ENCODE data around the gene STPG3.
A peak's percentile ranks its signal among the peaks of the same experiment; 100 is the strongest.
"Not testable (repeated sequence)": the region's sequence is repeated elsewhere in the genome, so short reads cannot be mapped to it uniquely, and the experiment has no call there.

Gene STPG3

DNA sequence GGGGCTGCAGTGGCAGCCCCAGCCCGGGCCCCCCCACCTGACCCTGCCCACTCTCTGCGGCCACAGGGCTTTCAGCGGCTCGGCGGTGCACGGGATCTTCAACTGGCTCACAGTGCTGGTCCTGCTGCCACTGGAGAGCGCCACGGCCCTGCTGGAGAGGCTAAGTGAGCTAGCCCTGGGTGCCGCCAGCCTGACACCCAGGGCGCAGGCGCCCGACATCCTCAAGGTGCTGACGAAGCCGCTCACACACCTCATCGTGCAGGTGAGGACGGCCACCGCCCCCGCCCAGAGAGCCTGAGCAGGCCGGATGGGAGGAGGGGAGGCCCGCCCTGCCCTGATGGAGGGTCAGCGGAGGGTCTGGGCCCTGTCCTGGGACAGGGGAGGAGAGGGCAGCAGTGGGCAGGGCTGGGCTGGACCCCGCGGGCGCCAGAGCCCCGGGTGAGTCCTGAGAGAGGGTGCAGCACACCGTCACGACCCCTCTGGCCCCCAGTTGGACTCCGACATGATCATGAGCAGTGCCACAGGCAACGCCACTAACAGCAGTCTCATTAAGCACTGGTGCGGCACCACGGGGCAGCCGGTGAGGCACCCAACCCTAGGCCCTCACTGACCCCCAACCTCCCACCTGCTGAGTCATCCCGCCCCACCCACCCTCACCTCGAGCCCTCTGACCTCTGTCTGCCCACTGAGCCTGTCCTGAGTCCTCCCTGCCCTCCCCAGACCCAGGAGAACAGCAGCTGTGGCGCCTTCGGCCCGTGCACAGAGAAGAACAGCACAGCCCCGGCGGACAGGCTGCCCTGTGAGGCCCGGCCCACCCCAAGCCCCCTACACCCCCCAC is 17.7 kb upstream of the STPG3 start:
- DNase-seq (ENCODE audit: low read depth in 2 of 2) = no peak

DNA sequence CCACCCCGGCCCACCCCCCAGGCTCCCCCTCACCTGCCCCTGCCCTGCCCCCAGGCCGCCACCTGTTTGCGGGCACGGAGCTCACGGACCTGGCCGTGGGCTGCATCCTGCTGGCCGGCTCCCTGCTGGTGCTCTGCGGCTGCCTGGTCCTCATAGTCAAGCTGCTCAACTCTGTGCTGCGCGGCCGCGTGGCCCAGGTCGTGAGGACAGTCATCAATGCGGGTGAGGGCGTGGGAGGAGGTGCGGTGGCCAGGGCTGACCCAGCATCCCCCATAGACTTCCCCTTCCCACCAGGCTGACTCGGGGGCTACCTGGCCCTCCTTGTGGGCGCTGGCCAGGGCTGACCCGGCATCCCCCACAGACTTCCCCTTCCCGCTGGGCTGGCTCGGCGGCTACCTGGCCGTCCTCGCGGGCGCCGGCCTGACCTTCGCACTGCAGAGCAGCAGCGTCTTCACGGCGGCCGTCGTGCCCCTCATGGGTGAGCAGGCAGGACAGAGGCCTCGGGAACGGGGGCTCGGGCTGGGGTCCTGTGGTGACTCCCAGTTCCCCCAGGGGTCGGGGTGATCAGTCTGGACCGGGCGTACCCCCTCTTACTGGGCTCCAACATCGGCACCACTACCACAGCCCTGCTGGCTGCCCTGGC is 16.9 kb upstream of the STPG3 start:
- no peak for DNase-seq (ENCODE audit: low read depth in 2 of 2)

DNA sequence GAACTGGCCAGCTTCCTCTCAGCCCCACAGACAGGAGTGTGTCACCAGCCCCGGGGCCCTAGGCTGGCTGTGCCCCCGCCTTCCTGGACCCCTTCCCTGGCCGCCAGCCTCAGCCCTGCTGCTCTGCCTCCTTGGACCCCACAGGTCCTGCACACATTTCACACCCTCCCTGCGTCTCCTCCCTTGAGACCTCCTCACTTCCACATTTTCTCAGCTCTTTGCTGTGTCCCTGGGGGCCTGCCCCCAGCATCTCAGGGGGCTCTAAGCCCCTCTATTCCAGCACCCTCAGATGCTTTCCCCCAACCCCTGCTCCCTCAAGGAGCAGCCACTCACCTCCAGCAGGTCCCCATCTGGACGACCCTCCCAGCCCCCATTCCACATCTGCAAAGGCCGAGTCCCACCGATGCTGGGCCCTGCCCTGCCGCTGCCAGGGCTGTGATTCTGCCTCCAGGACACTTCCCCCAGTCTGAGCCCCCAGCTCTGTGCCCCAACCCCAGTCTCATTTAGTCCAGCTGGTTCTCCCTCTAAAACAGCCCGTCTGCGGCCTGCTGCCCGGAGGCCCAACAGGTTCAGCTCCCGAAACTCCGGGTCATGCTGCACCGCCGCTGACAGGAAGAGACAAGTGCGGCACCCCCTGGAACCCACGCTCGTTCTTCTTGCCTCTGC is 16.2 kb upstream of the STPG3 start:
- DNase-seq (ENCODE audit: low read depth in 2 of 2) = no peak

DNA sequence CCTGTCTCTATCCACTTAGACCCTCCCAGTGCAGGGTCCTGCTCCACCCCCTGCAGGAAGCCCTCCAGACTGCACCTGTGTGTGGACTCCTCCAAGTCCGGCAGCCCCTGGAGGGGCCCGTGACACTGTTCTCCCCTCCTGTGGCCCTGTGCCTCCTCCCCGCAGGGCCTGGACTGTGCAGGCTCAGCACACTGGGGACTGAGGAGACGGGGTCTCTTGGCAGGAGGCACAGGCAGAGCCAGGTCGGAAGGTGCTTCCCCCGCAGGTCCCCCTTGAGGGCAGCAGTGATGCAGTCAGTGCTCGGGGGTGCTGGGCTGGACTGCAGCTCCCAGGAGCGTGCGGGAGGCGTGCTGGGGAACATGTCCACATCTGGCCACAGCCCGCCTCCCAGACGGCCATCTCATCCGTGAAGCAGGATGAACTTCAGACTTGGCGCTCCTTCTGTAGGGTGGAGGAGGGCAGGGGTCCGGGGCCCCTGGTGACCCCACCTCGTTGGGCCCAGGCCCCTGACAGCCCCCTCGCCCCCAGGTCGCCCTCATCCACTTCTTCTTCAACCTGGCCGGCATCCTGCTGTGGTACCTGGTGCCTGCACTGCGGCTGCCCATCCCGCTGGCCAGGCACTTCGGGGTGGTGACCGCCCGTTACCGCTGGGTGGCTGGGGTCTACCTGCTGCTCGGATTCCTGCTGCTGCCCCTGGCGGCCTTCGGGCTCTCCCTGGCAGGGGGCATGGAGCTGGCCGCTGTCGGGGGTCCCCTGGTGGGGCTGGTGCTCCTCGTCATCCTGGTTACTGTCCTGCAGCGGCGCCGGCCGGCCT is 15.5 kb upstream of the STPG3 start:
- no peak for DNase-seq (ENCODE audit: low read depth in 2 of 2)

DNA sequence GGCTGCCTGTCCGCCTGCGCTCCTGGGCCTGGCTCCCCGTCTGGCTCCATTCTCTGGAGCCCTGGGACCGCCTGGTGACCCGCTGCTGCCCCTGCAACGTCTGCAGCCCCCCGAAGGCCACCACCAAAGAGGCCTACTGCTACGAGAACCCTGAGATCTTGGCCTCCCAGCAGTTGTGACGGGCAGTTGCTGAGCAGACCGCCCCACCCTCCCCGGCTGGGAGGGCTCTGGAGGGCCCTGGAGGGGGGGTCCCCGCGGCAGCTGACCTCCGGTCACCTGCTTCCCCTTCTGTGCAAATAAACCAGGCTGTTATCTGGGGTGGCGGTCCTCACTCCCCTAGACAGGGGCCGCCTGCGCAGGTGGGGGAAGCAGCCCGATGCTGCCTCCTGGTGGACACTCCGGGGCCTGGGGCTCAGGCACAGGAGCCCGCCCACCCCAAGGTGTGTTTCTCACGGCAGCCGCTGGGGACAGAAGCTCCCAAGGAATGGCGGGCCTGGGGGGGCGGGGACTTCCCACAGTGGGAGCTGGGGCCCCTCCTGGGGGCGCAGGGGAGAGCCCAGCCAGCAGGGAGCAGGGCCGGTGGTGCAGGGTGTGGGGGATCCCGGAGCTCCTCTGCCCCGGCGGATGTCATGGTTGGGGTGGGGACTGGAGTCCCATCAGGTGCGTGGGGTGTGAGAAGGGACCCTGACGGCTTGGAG is 14.7 kb upstream of the STPG3 start:
- peak; percentile 74 to 80 for DNase-seq (ENCODE audit: low read depth in 2 of 2)

DNA sequence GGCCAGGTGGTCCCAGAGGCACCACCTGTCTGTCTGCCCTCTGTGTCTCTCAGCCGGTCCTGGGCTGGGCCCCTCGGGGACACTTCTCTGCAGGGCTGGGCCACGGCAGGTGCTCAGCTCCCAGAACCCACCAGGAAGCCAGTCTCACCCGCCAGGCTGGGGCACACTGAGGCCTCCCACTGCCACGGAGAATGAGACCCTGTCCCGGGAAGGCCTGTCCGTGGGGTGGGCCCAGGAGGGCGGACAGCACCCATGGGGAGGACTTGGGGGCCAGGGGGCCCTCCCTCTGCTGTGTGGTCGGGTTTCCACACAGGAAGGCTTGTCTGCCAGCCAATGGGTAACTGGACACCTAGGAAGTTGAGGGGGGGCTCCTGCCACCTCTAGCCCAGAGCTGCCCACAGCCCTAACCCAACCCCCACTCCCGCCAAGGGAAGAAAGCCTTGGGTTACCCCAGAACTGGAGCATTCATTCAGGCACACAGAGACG is 14.1 kb upstream of the STPG3 start:
- no peak for DNase-seq (ENCODE audit: low read depth in 2 of 2)

DNA sequence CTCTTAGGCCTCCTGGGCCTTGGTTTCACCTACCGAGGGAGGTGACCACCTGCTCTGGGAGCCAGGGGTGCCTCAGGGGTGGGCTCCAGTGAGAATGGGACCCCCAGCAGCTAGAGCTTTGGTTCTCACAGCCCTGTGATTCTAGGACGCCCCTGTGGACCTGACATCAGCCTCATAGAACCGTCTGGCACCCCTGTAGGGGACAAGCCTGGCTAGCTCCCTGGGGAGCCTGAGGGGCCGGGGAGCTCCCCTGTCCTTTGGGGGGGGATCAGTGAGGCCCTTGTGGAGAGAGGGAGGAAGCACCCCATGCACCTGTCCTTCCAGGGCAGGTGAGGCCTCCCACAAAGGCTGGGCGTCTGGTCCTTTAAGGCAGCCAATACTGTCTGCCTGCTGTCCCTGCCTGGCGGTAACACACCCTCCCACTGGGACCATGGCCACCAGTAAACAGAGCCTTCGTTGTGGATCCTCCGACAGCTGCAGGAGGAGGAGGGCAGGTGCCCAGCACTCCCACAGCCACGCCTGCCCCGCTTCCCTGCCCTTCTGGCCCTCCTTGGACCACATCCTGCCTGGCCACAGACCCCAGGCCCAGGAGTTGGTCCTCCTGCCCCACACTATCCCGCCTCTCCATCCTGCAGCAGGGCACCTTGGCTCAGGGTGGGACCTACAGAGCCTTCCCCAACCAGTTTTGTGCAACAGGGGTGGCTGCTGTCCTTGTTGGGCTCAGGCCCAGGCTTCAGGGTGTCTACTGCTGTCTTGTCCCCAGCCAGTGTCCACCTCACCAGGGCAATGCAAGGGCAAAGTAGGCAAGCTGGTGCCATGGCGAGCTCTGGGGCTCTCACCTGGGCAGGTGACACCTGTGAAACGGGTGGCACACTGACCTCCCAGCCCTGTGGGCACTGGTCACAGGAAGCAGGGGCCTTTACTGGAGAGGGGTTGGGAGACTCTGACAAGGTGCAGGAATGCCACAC is 13.0 kb upstream of the STPG3 start:
- DNase-seq (ENCODE audit: low read depth in 2 of 2) = no peak

DNA sequence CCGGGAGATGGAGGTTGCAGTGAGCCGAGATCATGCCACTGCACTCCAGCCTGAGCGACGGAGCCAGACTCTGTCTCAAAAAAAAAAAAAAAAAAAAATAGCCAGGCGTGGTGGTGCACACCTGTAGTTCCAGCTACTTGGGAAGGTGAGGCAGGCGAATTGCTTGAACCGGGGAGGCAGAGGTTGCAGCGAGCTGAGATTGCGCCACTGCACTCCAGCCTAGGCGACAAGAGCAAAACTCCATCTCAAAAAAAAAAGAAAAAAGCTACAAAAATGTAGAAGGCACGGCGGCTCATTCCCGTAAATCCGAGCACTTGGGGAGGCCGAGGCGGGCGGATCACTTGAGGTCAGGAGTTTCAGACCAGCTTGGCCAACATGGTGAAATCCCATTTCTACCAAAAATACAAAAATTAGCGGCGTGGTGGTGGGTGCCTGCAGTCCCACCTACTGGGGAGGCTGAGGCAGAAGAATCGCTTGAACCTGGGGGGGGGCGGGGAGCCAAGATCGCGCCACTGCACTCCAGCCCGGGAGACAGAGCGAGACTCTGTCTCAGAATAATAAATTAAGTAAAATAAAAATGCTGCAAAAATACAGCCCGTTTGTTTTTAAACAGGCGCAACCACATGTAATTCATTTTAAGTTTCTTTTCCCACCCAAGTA is 11.4 kb upstream of the STPG3 start:
- DNase-seq (ENCODE audit: low read depth in 2 of 2) = not testable (repeated sequence)

DNA sequence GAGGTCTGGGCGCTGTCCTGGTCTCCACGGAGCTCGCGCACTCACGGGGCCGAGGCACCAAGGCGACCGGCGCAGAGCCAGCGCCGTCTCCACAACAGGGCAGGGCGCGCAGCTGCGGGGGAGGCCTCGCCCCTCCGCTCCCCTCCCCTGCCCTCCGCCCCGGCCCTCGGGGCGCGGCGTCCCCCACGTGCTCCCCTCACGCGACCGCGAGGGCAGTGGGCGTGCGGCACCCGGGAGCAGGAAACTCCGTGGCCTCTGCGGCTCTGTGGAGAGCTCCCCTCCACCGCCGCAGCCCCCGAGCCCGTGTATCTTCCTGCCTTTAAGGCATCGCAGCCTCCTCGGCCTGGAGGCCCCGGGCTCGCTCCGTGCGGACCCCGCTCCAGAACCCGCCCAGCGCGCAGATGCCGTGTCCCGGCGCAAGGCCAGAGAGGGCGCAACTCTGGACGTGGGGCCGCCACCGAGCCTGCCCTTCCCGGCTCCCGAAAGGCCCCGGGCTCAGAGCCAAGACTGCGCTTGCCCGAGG is 10.7 kb upstream of the STPG3 start:
- DNase-seq (ENCODE audit: low read depth in 2 of 2) = peak; percentile 58 to 67

DNA sequence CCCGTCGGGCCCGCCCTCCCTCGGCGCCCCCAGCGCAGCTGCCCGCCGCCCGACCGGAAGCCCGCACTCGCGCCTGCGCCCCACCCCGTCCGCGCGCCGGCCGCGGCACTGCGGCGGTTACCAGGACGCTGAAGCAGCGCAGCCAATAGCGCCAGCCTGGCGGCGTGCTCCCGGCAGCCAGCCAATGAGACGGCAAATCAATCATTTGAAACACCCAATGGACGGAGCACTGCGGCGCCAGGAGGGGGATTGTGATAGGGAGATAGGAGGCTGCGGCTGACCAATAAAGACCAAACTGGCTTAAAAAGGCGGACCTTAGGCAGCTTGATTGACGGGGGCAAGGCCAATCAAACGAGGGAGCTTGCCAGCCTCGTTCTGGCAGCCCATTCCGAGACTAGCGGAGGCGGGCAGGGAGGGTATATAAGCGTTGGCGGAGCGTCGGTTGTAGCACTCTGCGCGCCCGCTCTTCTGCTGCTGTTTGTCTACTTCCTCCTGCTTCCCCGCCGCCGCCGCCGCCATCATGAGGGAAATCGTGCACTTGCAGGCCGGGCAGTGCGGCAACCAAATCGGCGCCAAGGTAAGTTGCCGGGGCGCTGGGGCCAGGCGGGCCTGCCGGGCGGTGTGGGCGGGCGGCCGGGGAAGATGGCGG is 10.1 kb upstream of the STPG3 start, which contains the start of gene TUBB4B:
Gene TUBB4B, plus strand, starts transcription at position 447 of the 649 bp plus-strand sequence. Its CDS starts 74 bp downstream, at position 521.
- peak; percentile 95 to 98 for DNase-seq (ENCODE audit: low read depth in 2 of 2)

DNA sequence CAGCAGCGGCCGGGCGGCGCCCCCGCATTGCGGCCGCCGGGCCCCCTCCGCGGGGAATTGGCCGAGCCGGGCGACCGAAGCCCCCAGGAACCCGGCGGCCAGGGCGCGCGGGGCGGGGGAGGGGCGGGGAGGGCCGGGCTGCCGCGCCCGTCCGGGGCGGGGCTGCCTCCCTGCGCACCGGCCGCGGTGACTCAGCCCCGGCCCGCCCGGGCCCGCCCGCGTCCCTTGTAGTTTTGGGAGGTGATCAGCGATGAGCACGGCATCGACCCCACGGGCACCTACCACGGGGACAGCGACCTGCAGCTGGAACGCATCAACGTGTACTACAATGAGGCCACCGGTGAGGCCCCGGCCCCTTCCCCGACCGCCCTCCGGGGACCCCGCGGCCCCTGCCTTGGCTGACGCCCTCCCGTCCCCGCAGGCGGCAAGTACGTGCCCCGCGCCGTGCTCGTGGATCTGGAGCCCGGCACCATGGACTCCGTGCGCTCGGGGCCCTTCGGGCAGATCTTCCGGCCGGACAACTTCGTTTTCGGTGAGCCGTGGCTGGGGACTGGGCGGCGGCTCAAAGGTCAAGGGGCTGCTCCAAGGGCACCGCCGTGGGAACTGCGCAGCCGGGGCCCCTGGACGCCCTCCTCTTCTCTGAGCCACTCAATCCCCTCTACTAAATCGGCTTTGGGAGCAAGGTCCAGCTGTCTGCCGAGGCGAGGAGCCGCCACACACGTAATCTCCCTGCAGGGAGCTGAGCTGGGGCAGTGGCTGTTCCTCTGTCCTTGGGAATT is 9.4 kb upstream of the STPG3 start:
- peak; percentile 55 to 66 for DNase-seq (ENCODE audit: low read depth in 2 of 2)

DNA sequence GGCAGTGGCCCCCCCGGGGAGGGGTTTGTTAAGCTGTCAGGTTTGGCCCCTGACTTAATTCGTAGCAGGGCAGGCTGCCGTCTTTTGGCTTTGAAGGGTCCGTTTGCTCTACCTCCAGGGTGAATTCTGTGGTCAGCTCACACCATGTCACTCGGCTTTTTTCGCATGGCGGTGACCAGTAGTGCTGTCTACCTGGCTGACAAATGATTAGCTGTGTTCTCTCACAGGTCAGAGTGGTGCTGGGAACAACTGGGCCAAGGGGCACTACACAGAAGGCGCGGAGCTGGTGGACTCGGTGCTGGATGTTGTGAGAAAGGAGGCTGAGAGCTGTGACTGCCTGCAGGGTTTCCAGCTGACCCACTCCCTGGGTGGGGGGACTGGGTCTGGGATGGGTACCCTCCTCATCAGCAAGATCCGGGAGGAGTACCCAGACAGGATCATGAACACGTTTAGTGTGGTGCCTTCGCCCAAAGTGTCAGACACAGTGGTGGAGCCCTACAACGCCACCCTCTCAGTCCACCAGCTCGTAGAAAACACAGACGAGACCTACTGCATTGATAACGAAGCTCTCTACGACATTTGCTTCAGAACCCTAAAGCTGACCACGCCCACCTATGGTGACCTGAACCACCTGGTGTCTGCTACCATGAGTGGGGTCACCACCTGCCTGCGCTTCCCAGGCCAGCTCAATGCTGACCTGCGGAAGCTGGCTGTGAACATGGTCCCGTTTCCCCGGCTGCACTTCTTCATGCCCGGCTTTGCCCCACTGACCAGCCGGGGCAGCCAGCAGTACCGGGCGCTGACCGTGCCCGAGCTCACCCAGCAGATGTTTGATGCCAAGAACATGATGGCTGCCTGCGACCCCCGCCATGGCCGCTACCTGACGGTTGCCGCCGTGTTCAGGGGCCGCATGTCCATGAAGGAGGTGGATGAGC is 8.6 kb upstream of the STPG3 start:
- no peak for DNase-seq (ENCODE audit: low read depth in 2 of 2)

DNA sequence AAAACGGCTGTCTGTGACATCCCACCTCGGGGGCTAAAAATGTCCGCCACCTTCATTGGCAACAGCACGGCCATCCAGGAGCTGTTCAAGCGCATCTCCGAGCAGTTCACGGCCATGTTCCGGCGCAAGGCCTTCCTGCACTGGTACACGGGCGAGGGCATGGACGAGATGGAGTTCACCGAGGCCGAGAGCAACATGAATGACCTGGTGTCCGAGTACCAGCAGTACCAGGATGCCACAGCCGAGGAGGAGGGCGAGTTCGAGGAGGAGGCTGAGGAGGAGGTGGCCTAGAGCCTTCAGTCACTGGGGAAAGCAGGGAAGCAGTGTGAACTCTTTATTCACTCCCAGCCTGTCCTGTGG is 7.8 kb upstream of the STPG3 start:
- not testable (repeated sequence) for DNase-seq (ENCODE audit: low read depth in 2 of 2)

DNA sequence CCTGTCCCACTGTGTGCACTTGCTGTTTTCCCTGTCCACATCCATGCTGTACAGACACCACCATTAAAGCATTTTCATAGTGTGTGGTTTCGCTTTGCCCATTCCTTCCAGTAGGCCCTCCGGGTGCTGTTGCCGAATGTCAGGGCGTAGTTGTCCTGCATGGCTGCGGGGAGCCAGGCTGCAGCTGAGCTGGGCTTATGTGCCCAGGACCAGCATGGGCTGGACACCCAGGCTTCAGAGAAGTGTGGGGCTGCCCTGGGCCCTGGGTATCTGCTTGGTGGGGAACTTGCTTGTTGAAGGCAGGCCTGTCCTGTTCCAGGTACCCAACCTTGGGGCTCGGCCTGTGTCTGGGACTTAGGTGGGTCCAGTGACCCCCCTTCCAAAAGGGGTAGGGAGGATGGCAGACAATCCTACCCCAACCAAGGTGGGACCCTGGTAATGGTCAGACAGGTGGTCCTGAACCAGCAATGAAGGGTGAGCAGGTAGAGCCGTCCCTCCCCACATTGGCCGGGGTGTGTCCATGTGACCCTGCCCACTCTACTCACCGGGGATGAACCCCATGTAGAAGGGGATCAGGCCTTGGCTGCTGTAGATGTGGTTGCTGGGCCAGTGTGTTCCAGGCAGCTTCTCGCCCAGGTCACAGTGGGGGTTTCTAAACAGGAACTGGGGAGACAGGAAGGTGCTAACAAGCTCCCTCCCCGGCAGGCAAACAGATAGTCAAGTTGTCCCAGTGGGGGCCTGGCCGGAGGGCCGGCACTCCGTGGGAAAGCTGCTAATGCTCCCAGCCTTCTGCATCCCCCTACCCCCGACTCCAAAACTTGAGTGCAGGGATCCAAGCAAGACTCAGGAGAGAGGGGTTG is 7.2 kb upstream of the STPG3 start:
- DNase-seq (ENCODE audit: low read depth in 2 of 2) = no peak
